Activated CD8-positive, alpha-beta T cell treated with anti-CD3 and anti-CD28 coated beads for 36 hours (primary cell): Measurements from ENCODE around the gene COPS4. TPM values are rescaled to one million over a fixed set of nuclear protein-coding genes. Genes with fewer than 3 reads are reported as not detected.
A peak's percentile ranks its signal among the peaks of the same experiment; 100 is the strongest.

Experiments used
- ATAC-seq: fragments of 200-7000 bp; cut with Tn5 transposase; one replicate; pipeline ENCODE4 v1.10.0; 2021; ENCODE audit warnings: mild to moderate bottlenecking, moderate library complexity
- CTCF ChIA-PET: fragments of 350-600 bp; sonication (Branson Sonifier 250); formaldehyde crosslinking; loops from one replicate; lab custom pipeline; 2021; ENCODE audit warnings: antibody characterized with exemption; lab: Charles Lee
- POLR2A ChIA-PET: fragments of 350-600 bp; sonication (Branson Sonifier 250); formaldehyde crosslinking; loops from one replicate; lab custom pipeline; 2021; ENCODE audit warnings: antibody characterized with exemption; lab: Charles Lee
- DNase-seq: peaks from one replicate; pipeline ENCODE4 v3.0.0-alpha.2; 2020
- H3K27ac Mint-ChIP-seq: one replicate; pipeline ENCODE4 v1.8.0; 2021; ENCODE audit warnings: mild to moderate bottlenecking, mixed read lengths
- H3K27me3 Mint-ChIP-seq: one replicate; pipeline ENCODE4 v1.8.0; 2021; ENCODE audit warnings: mixed read lengths
- H3K36me3 Mint-ChIP-seq: one replicate; pipeline ENCODE4 v1.8.0; 2021; ENCODE audit warnings: low read depth, mixed read lengths
- H3K4me1 Mint-ChIP-seq: one replicate; pipeline ENCODE4 v1.8.0; 2021; ENCODE audit warnings: low read depth, mixed read lengths
- H3K4me3 Mint-ChIP-seq: one replicate; pipeline ENCODE4 v1.8.0; 2021; ENCODE audit warnings: mild to moderate bottlenecking, moderate library complexity, mixed read lengths
- H3K9me3 Mint-ChIP-seq: one replicate; pipeline ENCODE4 v1.8.0; 2021; ENCODE audit warnings: mixed read lengths
- CTCF ChIP-seq: fragments of 200-600 bp; IDR thresholded peaks from one replicate; pipeline ENCODE4 v1.8.0; 2022; ENCODE audit warnings: antibody characterized with exemption, mild to moderate bottlenecking
- intact Hi-C: fragments of 100-400 bp; cut with micrococcal nuclease; formaldehyde crosslinking; loops from one replicate; pipeline ENCODE4 v1.10.0; 2022
- total RNA-seq, 2 experiments: library from RNA; stranded (reverse); gene quantifications; one replicate each; pipeline ENCODE4 v1.2.3, GENCODE V29; 2021

The COPS4 gene
- total RNA-seq, 2 experiments from 2014 or later, result 38.4 to 38.8 TPM

GRCh38 chr4:83010522-83011318, 24.3 kb upstream of the COPS4 start, which contains the start of gene LIN54:
TSS of gene LIN54 (minus strand) at chr4:83010823. CDS start at chr4:82984844, 25,979 bp downstream.
- TF ChIP-seq CTCF, result no peak
- DNase-seq (peak; percentile 91), ATAC-seq (peak; percentile 50)
- peaks cover 12% of the 10 kb centered on the region for H3K36me3 Mint-ChIP-seq
- H3K27me3 Mint-ChIP-seq, result no peaks in the 10 kb centered on the region
- ChIA-PET POLR2A (interaction anchor here (0.6 to 4.7 kb wide), 6 partner anchors 22 to 111 kb away, joined by 3 to 30 read pairs (median 10); partner anchors contain the start of genes COPS4 and THAP9), CTCF (interaction anchor here (0.9 to 1.9 kb wide), 10 partner anchors 21 to 274 kb away, joined by 3 to 11 read pairs (median 4); partner anchors contain the start of genes COPS4, COQ2, PLAC8 and THAP9)
- no peaks in the 10 kb centered on the region for H3K9me3 Mint-ChIP-seq
- peak within 1 kb of the TSS; percentile 91 for H3K27ac Mint-ChIP-seq
- intact Hi-C loops, result loop anchor here (5.0 kb wide), 1 partner anchor 108 kb away; the partner anchor contains the start of gene THAP9
- H3K4me1 Mint-ChIP-seq, result peaks cover 39% of the 10 kb centered on the region
- peak within 1 kb of the TSS; percentile 97 for H3K4me3 Mint-ChIP-seq

GRCh38 chr4:83011689-83012199, 23.2 kb upstream of the COPS4 start:
- POLR2A ChIA-PET, result interaction anchor here (0.7 to 4.7 kb wide), 11 partner anchors 23 to 449 kb away, joined by 3 to 30 read pairs (median 4); partner anchors contain the start of genes COPS4 and THAP9
- Mint-ChIP-seq H3K9me3 (no peaks in the 10 kb centered on the region), H3K4me3 (peak overlapping the region; percentile 97), H3K36me3 (peaks cover 9% of the 10 kb centered on the region), H3K4me1 (peaks cover 33% of the 10 kb centered on the region), H3K27me3 (no peaks in the 10 kb centered on the region), H3K27ac (peak overlapping the region; percentile 91)
- CTCF ChIA-PET, result interaction anchor here (0.9 to 1.9 kb wide), 9 partner anchors 22 to 272 kb away, joined by 3 to 11 read pairs (median 3); partner anchors contain the start of genes COPS4, PLAC8 and THAP9
- no peak for TF ChIP-seq CTCF
- DNase-seq (no peak), ATAC-seq (no peak)
- intact Hi-C loops, result loop anchor here (2.0 to 5.0 kb wide), 2 partner anchors 23 to 109 kb away; partner anchors contain the start of genes COPS4 and THAP9

- TF ChIP-seq CTCF, result no peak
- peak overlapping the region; percentile 91 for H3K27ac Mint-ChIP-seq
- H3K4me3 Mint-ChIP-seq, result peak overlapping the region; percentile 97
- peaks cover 9% of the 10 kb centered on the region for H3K36me3 Mint-ChIP-seq
- ChIA-PET POLR2A (interaction anchor here (0.8 to 4.7 kb wide), 11 partner anchors 22 to 449 kb away, joined by 3 to 30 read pairs (median 3); partner anchors contain the start of genes COPS4 and THAP9), CTCF (interaction anchor here (0.9 to 1.9 kb wide), 7 partner anchors 19 to 160 kb away, joined by 3 to 11 read pairs (median 4); partner anchors contain the start of genes COPS4 and THAP9)
- peaks cover 33% of the 10 kb centered on the region for H3K4me1 Mint-ChIP-seq
- DNase-seq (peak; percentile 56), ATAC-seq (no peak)
- no peaks in the 10 kb centered on the region for H3K27me3 Mint-ChIP-seq
- intact Hi-C loops, result loop anchor here (2.0 to 5.0 kb wide), 2 partner anchors 23 to 110 kb away; partner anchors contain the start of genes COPS4 and THAP9
- H3K9me3 Mint-ChIP-seq, result no peaks in the 10 kb centered on the region
Observed at GRCh38 chr4:83012200-83012686, 22.7 kb upstream of the COPS4 start.

GRCh38 chr4:83012687-83013419, 22.1 kb upstream of the COPS4 start:
- peak overlapping the region; percentile 91 for H3K27ac Mint-ChIP-seq
- CTCF ChIA-PET, result interaction anchor here (0.9 to 1.9 kb wide), 6 partner anchors 18 to 270 kb away, joined by 3 to 11 read pairs (median 4); partner anchors contain the start of genes COPS4 and THAP9
- POLR2A ChIA-PET, result interaction anchor here (0.6 to 4.7 kb wide), 13 partner anchors 9 to 176 kb away, joined by 3 to 30 read pairs (median 3); partner anchors contain the start of genes COPS4, SEC31A and THAP9
- intact Hi-C loops, result loop anchor here (2.0 to 5.0 kb wide), 2 partner anchors 22 to 111 kb away; partner anchors contain the start of genes COPS4 and THAP9
- ATAC-seq (peak; percentile 91), DNase-seq (peak; percentile 97)
- TF ChIP-seq CTCF, result no peak
- H3K27me3 Mint-ChIP-seq, result no peaks in the 10 kb centered on the region
- H3K36me3 Mint-ChIP-seq, result peaks cover 8% of the 10 kb centered on the region
- H3K4me1 Mint-ChIP-seq, result peaks cover 27% of the 10 kb centered on the region
- H3K4me3 Mint-ChIP-seq, result peak overlapping the region; percentile 97
- no peaks in the 10 kb centered on the region for H3K9me3 Mint-ChIP-seq
